Measurements from ENCODE around the gene GRIPAP1. TPM values are rescaled to one million over a fixed set of nuclear protein-coding genes. Genes with fewer than 3 reads are reported as not detected.

The GRIPAP1 gene
- total RNA-seq, 1 donor from 2014 or later, result 20.7 TPM

DNA sequence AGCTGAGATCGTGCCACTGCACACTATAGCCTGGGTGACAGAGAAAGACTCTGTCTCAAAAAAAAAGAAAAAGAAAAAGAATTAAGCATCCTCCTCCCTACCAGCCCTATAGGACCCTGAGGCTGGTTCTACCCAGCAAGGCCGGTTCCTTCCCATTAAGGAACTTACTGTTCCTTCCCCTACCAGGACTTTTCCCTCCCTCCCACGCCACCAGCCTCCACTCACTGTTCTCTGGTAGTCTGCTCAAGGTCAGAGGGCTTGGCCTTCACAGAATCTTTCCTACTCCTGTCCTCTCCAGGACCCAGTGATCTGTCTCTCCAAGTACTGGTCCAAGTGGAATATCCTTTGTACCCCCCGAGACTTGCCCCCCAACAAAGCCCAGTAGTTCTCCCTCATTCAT, 1.4 kb downstream of the GRIPAP1 start:
- no peak for DNase-seq
- Histone ChIP-seq H3K27ac (replicated peaks) (no peak overlapping the region), H3K4me1 (peaks cover 7% of the 10 kb centered on the region), H3K4me3 (no peak overlapping the region), H3K9me3 (replicated peaks) (no peaks in the 10 kb centered on the region), H3K36me3 (peaks cover 16% of the 10 kb centered on the region), H3K27me3 (ENCODE audit: low read depth) (no peaks in the 10 kb centered on the region)
- intact Hi-C loops (cut with micrococcal nuclease), result no loop called here
- TF ChIP-seq, protein P1, sequence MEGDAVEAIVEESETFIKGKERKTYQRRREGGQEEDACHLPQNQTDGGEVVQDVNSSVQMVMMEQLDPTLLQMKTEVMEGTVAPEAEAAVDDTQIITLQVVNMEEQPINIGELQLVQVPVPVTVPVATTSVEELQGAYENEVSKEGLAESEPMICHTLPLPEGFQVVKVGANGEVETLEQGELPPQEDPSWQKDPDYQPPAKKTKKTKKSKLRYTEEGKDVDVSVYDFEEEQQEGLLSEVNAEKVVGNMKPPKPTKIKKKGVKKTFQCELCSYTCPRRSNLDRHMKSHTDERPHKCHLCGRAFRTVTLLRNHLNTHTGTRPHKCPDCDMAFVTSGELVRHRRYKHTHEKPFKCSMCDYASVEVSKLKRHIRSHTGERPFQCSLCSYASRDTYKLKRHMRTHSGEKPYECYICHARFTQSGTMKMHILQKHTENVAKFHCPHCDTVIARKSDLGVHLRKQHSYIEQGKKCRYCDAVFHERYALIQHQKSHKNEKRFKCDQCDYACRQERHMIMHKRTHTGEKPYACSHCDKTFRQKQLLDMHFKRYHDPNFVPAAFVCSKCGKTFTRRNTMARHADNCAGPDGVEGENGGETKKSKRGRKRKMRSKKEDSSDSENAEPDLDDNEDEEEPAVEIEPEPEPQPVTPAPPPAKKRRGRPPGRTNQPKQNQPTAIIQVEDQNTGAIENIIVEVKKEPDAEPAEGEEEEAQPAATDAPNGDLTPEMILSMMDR (IDR thresholded peaks at IDR 0.05; ENCODE audit: borderline replicate concordance), result no peak

DNA sequence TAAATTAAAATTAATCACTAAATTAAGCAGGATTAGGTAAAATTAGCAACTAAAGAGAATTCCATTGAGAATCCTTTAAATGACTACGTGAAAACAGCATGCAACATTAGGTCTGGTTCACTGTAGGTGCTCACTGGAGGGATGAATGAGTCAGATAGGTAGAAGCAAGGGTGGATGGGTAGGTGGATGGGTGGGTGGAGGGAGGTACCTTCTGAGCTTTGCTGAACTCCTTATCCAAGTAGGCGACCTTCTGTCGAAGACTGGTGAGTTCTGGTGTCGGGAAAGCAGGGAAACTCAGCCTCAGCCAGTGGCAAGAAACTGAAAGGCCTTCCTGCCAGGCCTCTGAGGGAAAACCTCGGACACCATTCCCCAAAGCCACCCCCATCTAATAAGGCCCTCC, 3.0 kb downstream of the GRIPAP1 start:
- Histone ChIP-seq H3K9me3 (replicated peaks) (no peaks in the 10 kb centered on the region), H3K36me3 (peaks cover 16% of the 10 kb centered on the region), H3K4me1 (peaks cover 7% of the 10 kb centered on the region), H3K27me3 (ENCODE audit: low read depth) (no peaks in the 10 kb centered on the region), H3K4me3 (no peak overlapping the region), H3K27ac (replicated peaks) (no peak overlapping the region)
- TF ChIP-seq, protein P1 (IDR thresholded peaks at IDR 0.05; ENCODE audit: borderline replicate concordance), result no peak
- intact Hi-C loops (cut with micrococcal nuclease), result no loop called here
- no peak for DNase-seq

DNA sequence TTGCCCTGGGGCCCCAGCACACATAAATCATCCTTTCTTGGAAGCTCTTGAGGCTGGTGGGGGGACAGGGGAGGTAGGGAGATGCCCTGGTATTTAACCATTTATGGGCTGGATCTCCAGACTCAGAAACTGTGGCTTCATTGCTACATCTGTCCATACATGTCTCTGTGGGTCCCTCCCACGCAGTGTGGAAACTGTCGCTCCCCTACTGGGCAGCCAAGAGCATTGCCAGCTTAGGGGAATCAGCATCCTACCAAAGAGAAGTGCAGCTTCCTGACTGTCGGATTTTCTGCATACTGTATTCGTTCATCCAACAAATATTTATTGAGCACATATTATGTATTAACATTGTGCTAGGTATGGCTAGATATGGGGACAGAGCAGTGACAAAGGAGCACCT, 3.7 kb downstream of the GRIPAP1 start:
- Histone ChIP-seq H3K27ac (replicated peaks) (no peak overlapping the region), H3K36me3 (peaks cover 17% of the 10 kb centered on the region), H3K4me3 (no peak overlapping the region), H3K27me3 (ENCODE audit: low read depth) (no peaks in the 10 kb centered on the region), H3K9me3 (replicated peaks) (no peaks in the 10 kb centered on the region), H3K4me1 (peaks cover 7% of the 10 kb centered on the region)
- intact Hi-C loops (cut with micrococcal nuclease), result no loop called here
- TF ChIP-seq, protein P1 (IDR thresholded peaks at IDR 0.05; ENCODE audit: borderline replicate concordance), result no peak
- no peak for DNase-seq

DNA sequence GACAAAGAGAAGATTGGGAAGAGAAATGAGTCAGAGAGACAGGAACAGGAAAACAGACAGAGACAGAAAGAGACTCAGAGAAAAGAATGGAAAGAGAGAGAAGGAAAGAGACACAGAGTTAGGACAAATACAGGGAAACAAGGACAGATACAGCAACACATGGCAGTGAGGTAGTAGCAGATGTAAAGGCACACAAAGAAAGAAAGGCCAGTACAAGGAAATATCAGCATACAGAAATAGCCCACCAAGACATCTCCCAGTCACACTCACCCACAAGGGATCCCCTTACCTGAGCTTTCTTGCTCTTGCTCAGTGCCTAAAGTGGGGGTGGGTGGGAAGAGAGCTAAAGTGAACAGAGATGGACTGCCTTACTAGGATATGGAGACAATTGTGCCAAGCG, 4.2 kb downstream of the GRIPAP1 start:
- Histone ChIP-seq H3K4me1 (peaks cover 7% of the 10 kb centered on the region), H3K27me3 (ENCODE audit: low read depth) (no peaks in the 10 kb centered on the region), H3K9me3 (replicated peaks) (no peaks in the 10 kb centered on the region), H3K27ac (replicated peaks) (no peak overlapping the region), H3K4me3 (no peak overlapping the region), H3K36me3 (peaks cover 22% of the 10 kb centered on the region)
- intact Hi-C loops (cut with micrococcal nuclease), result no loop called here
- no peak for DNase-seq
- TF ChIP-seq, protein P1 (IDR thresholded peaks at IDR 0.05; ENCODE audit: borderline replicate concordance), result no peak

DNA sequence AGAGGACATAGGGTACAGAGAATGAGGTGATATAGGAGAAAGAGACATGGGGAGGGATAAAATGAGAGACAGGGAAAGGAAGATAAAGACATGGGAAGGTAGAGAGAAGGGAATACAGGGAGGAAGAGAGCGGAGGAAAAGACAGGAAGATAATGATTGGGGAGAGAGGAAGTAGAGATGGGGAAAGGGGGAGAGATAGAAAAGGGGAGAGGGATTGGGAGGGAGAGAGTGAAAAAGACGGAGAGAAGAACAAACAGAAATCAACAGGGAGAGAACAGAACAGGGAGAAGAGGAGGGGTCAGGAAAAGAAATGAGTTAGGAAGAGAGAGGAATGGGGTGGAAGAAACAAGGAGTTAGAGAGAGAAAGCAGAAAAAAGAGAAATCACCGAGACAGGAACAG, 4.6 kb downstream of the GRIPAP1 start:
- H3K9me3 ChIP-seq (replicated peaks), result no peaks in the 10 kb centered on the region
- DNase-seq, result no peak
- H3K4me3 ChIP-seq, result no peak overlapping the region
- no peak overlapping the region for H3K27ac ChIP-seq (replicated peaks)
- intact Hi-C loops (cut with micrococcal nuclease), result no loop called here
- no peaks in the 10 kb centered on the region for H3K27me3 ChIP-seq (ENCODE audit: low read depth)
- H3K36me3 ChIP-seq, result peaks cover 23% of the 10 kb centered on the region
- TF ChIP-seq, protein P1 (IDR thresholded peaks at IDR 0.05; ENCODE audit: borderline replicate concordance), result no peak
- peaks cover 7% of the 10 kb centered on the region for H3K4me1 ChIP-seq

DNA sequence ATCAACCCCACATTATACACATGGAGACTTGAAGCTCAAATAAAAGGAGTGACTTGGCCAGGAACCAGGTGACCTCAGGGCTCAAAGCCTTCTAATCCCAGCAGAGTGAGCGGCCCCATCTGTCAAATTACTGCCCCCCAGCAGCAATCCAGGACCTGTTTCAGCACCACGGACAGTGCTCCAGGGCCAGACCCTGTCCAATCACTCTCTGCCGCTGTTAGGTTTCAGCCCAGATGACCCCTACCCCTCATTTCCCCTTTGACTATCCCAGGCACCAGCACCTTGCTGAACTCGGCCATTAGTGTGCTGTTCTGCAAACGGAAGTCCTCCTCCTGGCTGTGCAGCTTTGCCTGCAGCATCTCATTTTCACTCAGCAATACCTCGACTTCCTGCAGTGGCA, 5.1 kb downstream of the GRIPAP1 start:
- TF ChIP-seq, protein P1 (IDR thresholded peaks at IDR 0.05; ENCODE audit: borderline replicate concordance), result no peak
- intact Hi-C loops (cut with micrococcal nuclease), result no loop called here
- Histone ChIP-seq H3K4me1 (peaks cover 7% of the 10 kb centered on the region), H3K36me3 (peaks cover 23% of the 10 kb centered on the region), H3K4me3 (no peak overlapping the region), H3K27me3 (ENCODE audit: low read depth) (no peaks in the 10 kb centered on the region), H3K9me3 (replicated peaks) (no peaks in the 10 kb centered on the region), H3K27ac (replicated peaks) (no peak overlapping the region)
- DNase-seq, result no peak

Measured in left ventricle myocardium inferior (tissue), 1 donor.